Stimulated activated CD4-positive, alpha-beta T cell treated with anti-CD3 and anti-CD28 coated beads, Interleukin-15, amount 100 ng/mL, for 24 hours (primary cell): Measurements from ENCODE around the gene CD209.
"Not testable (repeated sequence)": the region's sequence is repeated elsewhere in the genome, so short reads cannot be mapped to it uniquely, and the experiment has no call there.

ENCODE experiments used
- DNase-seq: peaks from one replicate; pipeline ENCODE4 v3.0.0-alpha.2; 2020

The CD209 gene

GRCh38 chr19:7766535-7766934, 19.2 kb upstream of the CD209 start:
- DNase-seq = no peak

DNA sequence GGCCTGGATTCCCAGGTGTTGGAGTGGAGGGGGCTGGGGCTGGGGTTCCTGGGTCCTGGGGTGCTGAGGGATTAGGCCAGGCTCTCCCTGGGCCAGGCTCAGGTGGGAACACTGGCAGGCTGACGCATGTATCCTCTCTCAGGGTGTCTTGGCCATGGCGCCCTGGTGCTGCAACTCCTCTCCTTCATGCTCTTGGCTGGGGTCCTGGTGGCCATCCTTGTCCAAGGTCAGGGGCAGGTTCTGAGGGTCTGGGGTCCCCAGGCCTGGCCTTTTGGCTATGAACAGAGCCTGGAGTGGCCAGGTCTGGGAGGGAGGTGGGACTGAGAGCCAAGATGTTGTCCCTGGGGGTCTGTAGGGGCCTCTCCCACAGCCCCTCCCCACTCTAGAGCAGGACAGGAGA, 17.7 kb upstream of the CD209 start:
- DNase-seq = not testable (repeated sequence)

DNA sequence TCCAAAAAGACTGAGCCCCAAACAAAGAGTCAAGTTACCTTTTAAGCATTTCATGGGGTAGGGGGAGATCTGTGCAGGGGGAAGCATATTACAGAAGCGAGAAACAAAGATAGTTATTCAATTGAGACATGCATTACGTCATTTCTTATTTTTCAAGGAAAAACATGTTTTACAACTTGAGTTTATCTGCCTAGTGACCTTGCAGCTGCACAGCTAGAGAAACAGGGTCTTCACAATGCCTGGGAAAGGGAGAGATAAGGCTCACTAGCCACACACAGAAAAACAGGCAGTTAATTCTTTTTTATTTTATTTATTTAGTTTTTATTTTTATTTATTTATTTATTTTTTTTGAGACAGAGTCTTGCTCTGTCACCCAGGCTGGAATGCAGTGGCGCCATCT, 16.8 kb upstream of the CD209 start:
- not testable (repeated sequence) for DNase-seq

DNA sequence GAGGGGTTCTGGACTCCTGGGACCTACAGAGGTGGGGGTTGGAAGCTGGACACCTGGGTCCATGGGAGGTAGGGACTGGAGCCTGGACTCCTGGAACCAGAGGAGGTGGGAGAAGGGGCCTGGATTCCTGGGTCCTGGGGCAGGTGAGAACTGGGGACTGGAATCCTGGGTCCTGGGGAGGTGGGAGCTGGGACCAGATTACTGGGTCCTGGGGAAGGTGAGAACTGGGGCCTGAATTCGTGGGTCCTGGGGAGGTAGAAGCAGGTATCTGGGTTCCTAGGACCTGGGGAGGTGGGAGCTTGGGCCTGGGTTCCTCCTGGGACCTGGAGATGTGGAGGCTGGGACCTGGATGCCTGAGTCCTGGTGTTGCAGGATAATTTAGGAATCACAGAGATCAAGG, 16.4 kb upstream of the CD209 start:
- DNase-seq = no peak

GRCh38 chr19:7762719-7763293, 15.5 kb upstream of the CD209 start, which contains the start of gene CLEC4M:
CLEC4M (plus strand) TSS chr19:7763243; CDS start chr19:7763267, 24 bp downstream.
- DNase-seq = no peak

- DNase-seq = no peak
Observed at GRCh38 chr19:7759156-7759555, 11.8 kb upstream of the CD209 start.

DNA sequence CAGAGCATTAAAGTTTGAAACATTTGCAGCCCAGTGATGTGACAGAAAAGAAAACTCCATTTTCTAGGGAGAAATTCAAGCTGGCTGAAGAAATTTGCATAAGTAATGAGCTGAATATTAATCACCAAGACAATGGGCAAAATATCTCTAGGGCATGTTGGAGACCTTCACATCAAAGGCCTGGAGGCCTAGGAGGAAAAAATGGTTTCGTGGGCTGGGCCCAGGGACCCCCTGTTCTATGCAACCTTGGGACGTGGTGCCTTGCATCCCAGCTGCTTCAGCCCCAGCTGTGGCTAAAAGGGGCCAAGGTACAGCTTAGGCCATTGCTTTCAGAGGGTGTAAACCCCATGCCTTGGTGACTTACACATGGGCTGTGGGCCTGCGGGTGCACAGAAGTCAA, 10.0 kb upstream of the CD209 start:
- no peak for DNase-seq

GRCh38 chr19:7756258-7756657, 8.9 kb upstream of the CD209 start:
- no peak for DNase-seq

DNA sequence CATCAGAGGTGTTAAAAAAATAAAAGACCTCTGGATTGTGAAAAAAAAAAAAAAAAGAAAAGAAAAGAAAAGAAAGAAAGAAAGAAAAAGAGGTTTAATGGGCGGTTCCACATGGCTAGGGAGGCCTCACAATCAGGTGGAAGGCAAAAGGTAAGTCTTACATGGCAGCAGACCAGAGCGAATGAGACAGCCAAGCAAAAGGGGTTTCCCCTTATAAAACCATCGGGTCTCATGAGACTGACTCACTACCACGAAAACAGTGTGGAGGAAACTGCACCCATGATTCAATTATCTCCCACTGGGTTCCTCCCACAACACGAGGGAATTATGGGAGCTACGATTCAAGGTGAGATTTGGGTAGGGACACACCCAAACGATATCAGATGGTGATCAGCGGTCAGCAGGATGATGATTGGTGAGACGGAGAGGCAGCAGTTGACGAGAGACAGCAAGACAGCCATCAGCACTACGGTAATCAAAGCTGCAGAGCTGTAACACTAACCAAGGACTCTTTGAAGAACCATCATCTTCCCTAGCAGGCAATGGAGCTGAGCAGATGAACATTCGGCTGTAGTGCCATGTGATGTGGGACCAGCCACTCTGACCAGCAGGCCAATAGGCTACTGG, 3.9 kb upstream of the CD209 start:
- DNase-seq = peak; percentile 65

GRCh38 chr19:7748756-7749155, 1.4 kb upstream of the CD209 start:
- DNase-seq = peak; percentile 16

DNA sequence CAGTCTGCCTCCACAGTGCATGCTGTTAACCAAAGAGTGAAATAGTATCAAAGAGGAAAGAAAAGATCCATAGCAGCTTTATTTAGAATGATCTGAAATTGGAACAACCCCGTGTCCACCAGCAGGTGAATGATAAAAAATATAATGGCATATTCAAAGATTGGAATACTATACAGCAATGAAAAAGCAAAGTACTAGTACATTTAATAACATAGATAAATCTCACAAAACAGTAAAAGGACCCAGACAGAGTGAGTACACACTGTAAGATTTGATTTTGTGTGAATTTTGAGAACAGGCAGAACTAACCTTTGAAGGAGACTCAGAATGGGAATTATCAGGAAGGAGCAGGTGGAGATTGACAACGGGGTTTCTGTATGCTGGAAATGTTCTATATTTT, 837 bp upstream of the CD209 start:
- DNase-seq = no peak

GRCh38 chr19:7746306-7746705, 1.0 kb downstream of the CD209 start:
- not testable (repeated sequence) for DNase-seq

GRCh38 chr19:7744871-7745650, 2.3 kb downstream of the CD209 start:
- no peak for DNase-seq

DNA sequence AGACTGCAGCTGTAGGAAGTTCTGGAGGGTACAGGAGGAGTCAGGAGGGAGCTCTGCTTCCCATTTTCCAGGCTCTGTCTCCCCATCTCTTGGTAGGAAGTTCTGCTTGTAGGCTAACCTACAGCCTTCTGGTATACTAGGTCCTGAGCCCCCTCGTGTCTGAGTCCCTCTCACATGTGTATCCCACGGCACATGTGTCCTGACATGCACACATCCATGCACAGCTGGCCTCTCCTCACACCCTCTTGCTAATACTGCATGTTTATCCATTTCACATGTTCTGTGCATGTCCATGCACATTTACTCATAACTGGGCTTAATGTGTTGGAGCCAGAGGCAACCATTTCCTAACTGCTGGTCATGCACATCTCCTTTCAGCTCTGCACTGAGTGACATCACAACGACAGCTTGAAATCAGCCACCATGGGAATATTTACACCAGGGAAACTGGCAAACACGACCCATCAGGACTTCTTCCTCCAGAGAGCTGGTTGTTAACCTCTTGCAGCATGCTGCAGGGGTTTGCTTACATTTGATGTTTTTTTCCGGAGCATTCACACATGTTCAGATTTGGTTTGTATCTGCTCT, 3.0 kb downstream of the CD209 start:
- DNase-seq = no peak

DNA sequence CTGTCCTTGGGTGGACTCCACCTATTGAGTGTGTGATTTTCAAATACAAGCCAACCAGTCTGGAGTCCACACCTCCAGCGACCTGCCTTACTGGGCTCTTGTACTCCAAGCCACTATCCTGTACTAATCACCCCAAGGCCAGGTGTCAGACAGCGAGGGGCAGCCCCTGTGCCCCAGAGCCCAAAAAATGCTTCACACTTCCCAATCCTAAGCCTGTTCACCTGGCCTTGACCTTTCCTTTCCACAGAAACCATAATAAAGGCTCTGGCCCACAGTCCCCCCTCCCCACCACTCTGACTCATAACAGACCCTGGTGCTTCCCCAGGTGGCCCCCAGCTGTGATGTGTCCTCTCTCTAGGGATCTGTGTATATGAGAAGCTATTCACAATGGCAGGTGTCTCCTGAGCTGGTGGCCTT, 3.9 kb downstream of the CD209 start:
- peak; percentile 25 for DNase-seq

- no peak for DNase-seq
Observed at GRCh38 chr19:7742991-7743390, 4.3 kb downstream of the CD209 start.

- DNase-seq = no peak
Observed at GRCh38 chr19:7742575-7742974, 4.8 kb downstream of the CD209 start.

- no peak for DNase-seq
Observed at GRCh38 chr19:7740682-7741054, 6.7 kb downstream of the CD209 start.

- no peak for DNase-seq
Observed at GRCh38 chr19:7739801-7740681, 7.3 kb downstream of the CD209 start.

DNA sequence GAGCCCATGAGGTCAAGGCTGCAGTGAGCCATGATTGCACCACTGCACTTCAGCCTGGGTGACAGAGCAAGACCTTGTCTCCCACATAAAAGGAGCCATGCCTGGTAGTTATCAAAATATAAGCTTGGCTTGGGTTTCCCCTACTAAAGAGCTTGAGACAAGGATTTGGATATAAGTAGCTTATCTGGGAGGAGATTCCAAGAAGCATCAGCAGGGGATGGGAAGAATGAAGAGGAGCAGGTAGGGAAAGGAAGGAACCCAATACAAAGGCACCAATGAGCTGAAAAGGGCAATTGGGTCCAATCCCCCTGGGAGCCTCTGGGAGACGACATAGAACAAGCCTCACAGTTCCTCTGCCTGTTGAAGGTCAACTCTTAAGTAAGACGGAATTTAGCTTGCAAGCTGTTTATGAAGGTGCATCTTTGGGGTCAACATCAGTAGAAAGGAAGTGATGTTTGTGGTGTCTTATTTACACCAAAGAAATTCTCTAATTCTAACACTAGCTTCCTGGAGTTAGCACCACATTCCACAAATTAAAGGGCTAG, 8.1 kb downstream of the CD209 start:
- DNase-seq = no peak

DNA sequence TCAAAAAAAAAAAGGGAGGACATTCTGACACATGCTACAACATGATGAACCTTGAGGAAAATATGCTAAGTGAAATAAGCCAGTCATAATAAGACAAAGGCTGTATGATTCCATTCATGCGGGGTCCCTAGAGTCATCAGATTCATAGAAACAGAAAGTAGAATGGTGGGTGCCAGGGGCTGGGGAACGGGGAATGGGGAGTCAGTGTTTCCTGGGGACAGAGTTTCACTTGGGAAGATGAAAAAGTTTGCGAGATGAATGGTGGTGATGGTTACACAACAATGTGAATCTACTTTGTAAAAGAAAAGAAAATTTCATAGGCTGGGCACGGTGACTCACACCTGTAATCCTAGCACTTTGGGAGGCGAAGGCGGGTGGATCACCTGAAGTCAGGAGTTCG, 9.3 kb downstream of the CD209 start:
- peak; percentile 71 for DNase-seq

DNA sequence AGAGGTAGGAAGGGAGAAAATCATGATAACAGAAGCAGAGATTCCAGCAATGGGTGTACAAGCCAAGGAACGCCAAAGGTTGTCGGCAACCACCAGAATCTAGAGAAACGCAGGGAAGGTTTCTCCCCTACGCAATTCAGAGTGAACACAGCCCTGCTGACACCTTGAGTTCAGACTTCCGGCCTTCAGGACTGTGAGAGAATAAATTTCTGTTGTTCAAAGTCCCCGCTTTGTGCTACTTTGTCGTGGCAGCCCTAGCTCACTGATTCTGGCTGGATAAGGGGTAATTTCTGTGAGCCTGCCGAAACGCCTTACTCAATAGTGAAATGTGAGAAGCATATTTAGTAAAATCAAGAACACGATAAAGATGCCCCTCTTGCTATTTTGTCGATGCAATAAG, 10.1 kb downstream of the CD209 start:
- DNase-seq = no peak

GRCh38 chr19:7736148-7736547, 11.2 kb downstream of the CD209 start:
- no peak for DNase-seq
